B cell (primary cell): ENCODE measurements around the gene DDX20. TPM values are rescaled to one million over a fixed set of nuclear protein-coding genes. Genes with fewer than 3 reads are reported as not detected.

Experiments
- ATAC-seq: fragments of 200-7000 bp; cut with Tn5 transposase; one replicate; pipeline ENCODE4 v1.10.0; 2021; ENCODE audit warnings: low read depth, mild to moderate bottlenecking, moderate number of reproducible peaks, moderate library complexity
- CTCF ChIA-PET: fragments of 350-600 bp; sonication (Branson Sonifier 250); formaldehyde crosslinking; loops from one replicate; lab custom pipeline; 2021; ENCODE audit warnings: antibody characterized with exemption, inconsistent platforms; lab: Charles Lee
- POLR2A ChIA-PET: fragments of 350-600 bp; sonication (Branson Sonifier 250); formaldehyde crosslinking; loops from one replicate; lab custom pipeline; 2021; ENCODE audit warnings: antibody characterized with exemption; lab: Charles Lee
- DNase-seq: peaks from one replicate; pipeline ENCODE4 v3.0.0; 2013
- H2AFZ ChIP-seq: 2 replicates; pipeline ENCODE4 v1.6.1; 2012; ENCODE audit warnings: mild to moderate bottlenecking, low read depth, low read length; ENCODE audit not compliant: insufficient read depth, poor library complexity, severe bottlenecking
- H3K27ac ChIP-seq, 2 donors: 1 replicate in 1 of 2; 2 replicates in 1 of 2; pipeline ENCODE4 v1.5.1; 2012 to 2013; ENCODE audit warnings: low read length in 2 of 2, mild to moderate bottlenecking in 2 of 2, moderate library complexity in 1 of 2
- H3K27me3 ChIP-seq, 4 experiments: fragments of 200-600 bp in 1 of 4; sonication (generic) in 1 of 4; replicated peaks in 1 of 4; 1 replicate in 2 of 4; 2 replicates in 2 of 4; pipeline versions ENCODE4 v1.6.1 to v1.7.0; 2013 to 2016; ENCODE audit warnings: low read length in 3 of 4, mild to moderate bottlenecking in 2 of 4, mixed read lengths in 1 of 4, moderate library complexity in 1 of 4; ENCODE audit not compliant: insufficient read depth in 4 of 4, control insufficient read depth in 3 of 4; ENCODE audit errors: control extremely low read depth in 1 of 4
- H3K36me3 ChIP-seq, 2 experiments: replicated peaks in 1 of 2; 1 replicate in 1 of 2; 2 replicates in 1 of 2; pipeline versions ENCODE4 v1.6.1 to v1.7.1; 2013; ENCODE audit warnings: low read length in 1 of 2; ENCODE audit not compliant: insufficient read depth in 2 of 2, control insufficient read depth in 1 of 2; ENCODE audit errors: control extremely low read depth in 1 of 2, extremely low read depth in 1 of 2
- H3K4me1 ChIP-seq, 2 donors: fragments of 200-600 bp in 1 of 2; sonication (generic) in 1 of 2; 1 replicate in 1 of 2; 2 replicates in 1 of 2; pipeline versions ENCODE4 v1.5.1 to v1.6.1; 2013 to 2017; ENCODE audit warnings: low read length in 2 of 2; ENCODE audit not compliant: control insufficient read depth in 2 of 2, insufficient read depth in 2 of 2
- H3K4me2 ChIP-seq: replicated peaks from 2 replicates; pipeline ENCODE3; 2012; ENCODE audit warnings: mild to moderate bottlenecking, low read depth, low read length; ENCODE audit not compliant: poor library complexity, severe bottlenecking
- H3K4me3 ChIP-seq, 5 experiments: fragments of 200-600 bp in 1 of 5; sonication (generic) in 1 of 5; 1 replicate in 3 of 5; 2 replicates in 2 of 5; pipeline versions ENCODE4 v1.5.1 to v1.7.0; 2011 to 2016; ENCODE audit warnings: low read length in 4 of 5, mild to moderate bottlenecking in 4 of 5, low read depth in 2 of 5, control low read depth in 1 of 5, moderate library complexity in 1 of 5; ENCODE audit not compliant: insufficient read depth in 1 of 5; ENCODE audit errors: control extremely low read depth in 1 of 5, extremely low read depth in 1 of 5
- H3K79me2 ChIP-seq: fragments of 200-600 bp; sonication (generic); one replicate; pipeline ENCODE4 v1.6.0; 2016; ENCODE audit warnings: low read length; ENCODE audit not compliant: control insufficient read depth, insufficient read depth
- H3K9ac ChIP-seq: fragments of 200-600 bp; sonication (generic); 2 replicates; pipeline ENCODE4 v1.6.1; 2017; ENCODE audit warnings: mild to moderate bottlenecking, low read length, moderate library complexity
- H3K9me3 ChIP-seq, 3 donors: one replicate each; pipeline versions ENCODE4 v1.6.1 to v1.7.1; 2013; ENCODE audit warnings: low read length in 2 of 3; ENCODE audit not compliant: control insufficient read depth in 2 of 3, insufficient read depth in 1 of 3; ENCODE audit errors: control extremely low read depth in 1 of 3
- H4K20me1 ChIP-seq: 2 replicates; pipeline ENCODE4 v1.6.0; 2012; ENCODE audit warnings: mild to moderate bottlenecking, low read length; ENCODE audit not compliant: insufficient read depth, control insufficient read depth, poor library complexity, severe bottlenecking
- H3K27ac Mint-ChIP-seq: one replicate; pipeline ENCODE4 v1.8.0; 2021; ENCODE audit warnings: mixed read lengths
- H3K27me3 Mint-ChIP-seq: one replicate; pipeline ENCODE4 v1.8.0; 2021; ENCODE audit warnings: mixed read lengths
- H3K4me1 Mint-ChIP-seq: one replicate; pipeline ENCODE4 v1.8.0; 2021; ENCODE audit warnings: mixed read lengths
- H3K4me3 Mint-ChIP-seq: one replicate; pipeline ENCODE4 v1.8.0; 2021; ENCODE audit warnings: mixed read lengths
- H3K9me3 Mint-ChIP-seq: one replicate; pipeline ENCODE4 v1.8.0; 2022; ENCODE audit warnings: mixed read lengths; ENCODE audit not compliant: insufficient read depth
- CTCF ChIP-seq: fragments of 200-600 bp; IDR thresholded peaks from one replicate; pipeline ENCODE4 v1.8.0; 2022; ENCODE audit warnings: antibody characterized with exemption, mild to moderate bottlenecking
- EZH2 ChIP-seq: IDR thresholded peaks from 2 replicates; pipeline ENCODE4 v1.6.1; 2012; ENCODE audit warnings: borderline replicate concordance, low read depth, mild to moderate bottlenecking, moderate library complexity, low read length; ENCODE audit not compliant: insufficient read depth, poor library complexity, severe bottlenecking
- WGBS: methylation state at CpG from one replicate; pipeline ENCODE4 v1.1.5; 2013; ENCODE audit warnings: missing lambda C conversion rate; ENCODE audit not compliant: insufficient coverage; 5-methylcytosine and 5-hydroxymethylcytosine counted together
- intact Hi-C: fragments of 100-400 bp; cut with micrococcal nuclease; formaldehyde crosslinking; loops from one replicate; pipeline ENCODE4 v1.10.0; 2022
- polyA plus RNA-seq: library from polyadenylated mRNA; depleted of rRNA; stranded (reverse); fragments of >200 nt; gene quantifications from 2 replicates; pipeline ENCODE4 v1.2.3, GENCODE V29; 2012
- total RNA-seq, 2 donors: library from RNA; stranded (reverse); fragments of 120-200 nt in 1 of 2; gene quantifications; 1 replicate in 1 of 2; 2 replicates in 1 of 2; pipeline versions ENCODE4 v1.2.3 to v1.2.4, GENCODE V29; 2013 to 2022

DDX20 gene
- total and polyA plus RNA-seq, 2 donors (not counting 1 experiment from before 2014, with no cell fraction given): 5.7 to 24.6 TPM

DNA sequence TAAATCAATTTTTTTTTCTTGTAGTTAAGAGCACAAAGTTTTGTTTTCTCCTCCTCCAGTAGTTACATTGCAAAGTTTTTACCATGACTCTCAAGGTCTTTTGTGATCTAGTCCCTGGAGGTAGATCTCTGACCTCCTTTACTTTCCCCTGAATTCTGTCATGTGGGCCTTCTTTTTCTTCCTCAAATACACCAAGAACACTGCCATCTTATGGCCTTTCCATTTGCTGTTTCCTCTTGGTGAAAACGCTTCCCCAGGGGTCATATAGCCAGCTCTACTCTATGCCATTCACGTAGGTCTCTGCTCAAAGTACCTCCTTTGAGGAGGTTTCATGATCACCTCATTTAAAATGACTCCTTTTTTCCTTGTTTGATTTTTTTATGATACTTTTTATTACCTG lies 2.7 kb downstream of the DDX20 start:
- no peaks in the 10 kb centered on the region for H3K27me3 Mint-ChIP-seq
- Histone ChIP-seq H3K27ac (no peak overlapping the region), H4K20me1 (peaks cover 6% of the 10 kb centered on the region), H3K9me3 (no peaks in the 10 kb centered on the region), H3K36me3 (peaks cover 16 to 51% of the 10 kb centered on the region in 2 experiments), H3K4me3 (no peak overlapping the region), H2AFZ (no peak overlapping the region), H3K27me3 (no peaks in the 10 kb centered on the region), H3K4me2 (no peak overlapping the region), H3K9ac (no peak overlapping the region), H3K4me1 (peaks cover 14 to 16% of the 10 kb centered on the region in 2 donors), H3K79me2 (peaks cover 37% of the 10 kb centered on the region)
- 67% methylated on average over 1 of the region's 2 CpGs for WGBS
- DNase-seq (no peak), ATAC-seq (no peak)
- POLR2A ChIA-PET: no interaction called here
- intact Hi-C loops: no loop called here
- CTCF ChIA-PET: interaction anchor here (1.7 to 8.1 kb wide), 2 partner anchors 44 to 277 kb away, joined by 5 to 102 read pairs; no protein-coding TSS in a partner anchor
- H3K27ac Mint-ChIP-seq: no peak overlapping the region
- no peak for TF ChIP-seq CTCF
- no peak for TF ChIP-seq EZH2
- no peaks in the 10 kb centered on the region for H3K9me3 Mint-ChIP-seq
- H3K4me1 Mint-ChIP-seq: peaks cover 31% of the 10 kb centered on the region
- H3K4me3 Mint-ChIP-seq: peak overlapping the region; percentile 37

DNA sequence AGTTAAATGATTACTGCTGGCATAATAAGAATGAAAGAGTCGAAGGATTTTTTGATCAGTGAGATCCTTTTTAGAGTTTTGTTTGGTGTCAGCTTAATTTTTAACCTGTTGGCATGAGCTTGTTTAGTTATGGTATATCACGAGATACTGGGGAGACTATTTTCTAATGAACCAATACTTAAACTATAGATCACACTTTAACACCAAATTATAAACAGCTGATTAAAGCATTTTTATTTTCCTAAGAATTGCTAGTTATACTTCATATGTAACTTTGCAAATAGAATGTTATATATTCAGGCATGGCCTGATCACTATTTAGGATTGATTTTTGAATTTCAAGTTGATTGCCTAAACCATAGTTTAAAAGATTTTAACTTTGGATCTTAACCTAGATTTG lies 6.0 kb downstream of the DDX20 start:
- ATAC-seq (no peak), DNase-seq (no peak)
- Mint-ChIP-seq H3K27ac (no peak overlapping the region), H3K9me3 (no peaks in the 10 kb centered on the region), H3K27me3 (no peaks in the 10 kb centered on the region), H3K4me1 (peaks cover 9% of the 10 kb centered on the region), H3K4me3 (no peak overlapping the region)
- intact Hi-C loops: loop anchor here (10.0 kb wide), 2 partner anchors 107 to 537 kb away; partner anchors contain the start of gene CHI3L2
- H3K4me2 ChIP-seq: no peak overlapping the region
- ChIA-PET POLR2A (interaction anchor here (0.6 kb wide), 1 partner anchor 1362 kb away, joined by 5 read pairs; no protein-coding TSS in a partner anchor), CTCF (interaction anchor here (3.1 kb wide), 2 partner anchors 46 to 254 kb away, joined by 16 to 17 read pairs; no protein-coding TSS in a partner anchor)
- H3K27me3 ChIP-seq: no peaks in the 10 kb centered on the region
- no peak for TF ChIP-seq CTCF
- TF ChIP-seq EZH2: no peak
- peaks cover 31 to 77% of the 10 kb centered on the region in 2 experiments for H3K36me3 ChIP-seq
- no peak overlapping the region for H2AFZ ChIP-seq
- WGBS: no CpG with 5 or more reads among the region's 2 CpGs
- no peak overlapping the region for H3K27ac ChIP-seq
- no peak overlapping the region for H3K4me3 ChIP-seq
- H3K9ac ChIP-seq: no peak overlapping the region
- H3K4me1 ChIP-seq: peaks cover under 1 to 6% of the 10 kb centered on the region in 2 donors
- H3K9me3 ChIP-seq: no peaks in the 10 kb centered on the region
- H4K20me1 ChIP-seq: peaks cover 6% of the 10 kb centered on the region
- peaks cover 14% of the 10 kb centered on the region for H3K79me2 ChIP-seq
